H9 (cell line): ENCODE results near the gene ITPR3. TPM values are rescaled to one million over a fixed set of nuclear protein-coding genes. Genes with fewer than 3 reads are reported as not detected.

Experiments used
- DNase-seq: peaks from one replicate; pipeline ENCODE4 v3.0.0-alpha.2; 2017
- H2AFZ ChIP-seq: one replicate; pipeline ENCODE4 v1.6.1; 2013; ENCODE audit warnings: mild to moderate bottlenecking, low read length, control low read depth, moderate library complexity
- H2AK5ac ChIP-seq: 2 replicates; pipeline ENCODE4 v1.6.1; 2013; ENCODE audit warnings: low read length, control low read depth, mixed read lengths; ENCODE audit not compliant: insufficient read length
- H2BK120ac ChIP-seq: one replicate; pipeline ENCODE4 v1.6.1; 2013; ENCODE audit warnings: low read depth, mild to moderate bottlenecking, low read length, control low read depth, inconsistent platforms; ENCODE audit not compliant: poor library complexity, severe bottlenecking
- H2BK12ac ChIP-seq: 2 replicates; pipeline ENCODE4 v1.6.1; 2013; ENCODE audit warnings: low read length, control low read depth, mixed read lengths, low read depth; ENCODE audit not compliant: insufficient read length
- H2BK15ac ChIP-seq: 2 replicates; pipeline ENCODE4 v1.6.1; 2013; ENCODE audit warnings: low read depth, low read length, control low read depth
- H2BK20ac ChIP-seq: one replicate; pipeline ENCODE4 v1.6.1; 2013; ENCODE audit warnings: low read depth, mild to moderate bottlenecking, low read length, control low read depth, inconsistent platforms; ENCODE audit not compliant: poor library complexity, severe bottlenecking
- H2BK5ac ChIP-seq: 2 replicates; pipeline ENCODE4 v1.6.1; 2013; ENCODE audit warnings: low read length, control low read depth, mixed read lengths; ENCODE audit not compliant: insufficient read length
- H3K14ac ChIP-seq: 2 replicates; pipeline ENCODE4 v1.6.1; 2013; ENCODE audit warnings: low read length, control low read depth; ENCODE audit not compliant: insufficient read depth
- H3K18ac ChIP-seq: 2 replicates; pipeline ENCODE4 v1.6.1; 2013; ENCODE audit warnings: low read depth, mild to moderate bottlenecking, mixed read lengths, low read length, control low read depth; ENCODE audit not compliant: insufficient read length
- H3K23ac ChIP-seq: 2 replicates; pipeline ENCODE4 v1.6.1; 2013; ENCODE audit warnings: low read length, control low read depth, mixed read lengths, low read depth; ENCODE audit not compliant: insufficient read length
- H3K23me2 ChIP-seq: 2 replicates; pipeline ENCODE4 v1.6.1; 2013; ENCODE audit warnings: low read depth, mild to moderate bottlenecking, mixed read lengths, low read length, control low read depth; ENCODE audit not compliant: insufficient read length, poor library complexity, severe bottlenecking
- H3K27ac ChIP-seq: 2 replicates; pipeline ENCODE4 v1.5.1; 2013; ENCODE audit warnings: low read length, control low read depth, mixed read lengths, low read depth; ENCODE audit not compliant: insufficient read length
- H3K27me3 ChIP-seq: 2 replicates; pipeline ENCODE4 v1.6.1; 2013; ENCODE audit warnings: low read length, control low read depth, inconsistent platforms; ENCODE audit not compliant: insufficient read depth
- H3K4ac ChIP-seq: 2 replicates; pipeline ENCODE4 v1.6.1; 2013; ENCODE audit warnings: low read depth, mild to moderate bottlenecking, control low read depth, inconsistent platforms, low read length, moderate library complexity
- H3K4me1 ChIP-seq: 2 replicates; pipeline ENCODE4 v1.6.1; 2013; ENCODE audit warnings: low read length, control low read depth, inconsistent platforms; ENCODE audit not compliant: insufficient read depth
- H3K4me2 ChIP-seq: 2 replicates; pipeline ENCODE4 v1.6.1; 2013; ENCODE audit warnings: low read length, control low read depth, mixed read lengths; ENCODE audit not compliant: insufficient read length, insufficient read depth
- H3K56ac ChIP-seq: 2 replicates; pipeline ENCODE4 v1.6.1; 2013; ENCODE audit warnings: low read depth, mild to moderate bottlenecking, mixed read lengths, low read length, control low read depth; ENCODE audit not compliant: insufficient read length
- H3K79me1 ChIP-seq: 2 replicates; pipeline ENCODE4 v1.6.1; 2013; ENCODE audit warnings: low read depth, mild to moderate bottlenecking, moderate library complexity, low read length, control low read depth, inconsistent platforms; ENCODE audit not compliant: insufficient read depth, poor library complexity, severe bottlenecking
- H3K79me2 ChIP-seq: 2 replicates; pipeline ENCODE4 v1.6.1; 2013; ENCODE audit warnings: low read length, control low read depth, inconsistent platforms; ENCODE audit not compliant: insufficient read depth
- H3K9ac ChIP-seq: 2 replicates; pipeline ENCODE4 v1.6.1; 2013; ENCODE audit warnings: low read length, control low read depth, mixed read lengths; ENCODE audit not compliant: insufficient read length; ENCODE audit errors: extremely low read depth
- H3K9me3 ChIP-seq: one replicate; pipeline ENCODE4 v1.6.1; 2013; ENCODE audit warnings: low read depth, low read length, inconsistent platforms; ENCODE audit not compliant: control insufficient read depth
- H3T11ph ChIP-seq: one replicate; pipeline ENCODE4 v1.6.1; 2013; ENCODE audit warnings: mild to moderate bottlenecking, low read length, control low read depth, inconsistent platforms
- H4K20me1 ChIP-seq: one replicate; pipeline ENCODE4 v1.6.1; 2013; ENCODE audit not compliant: control insufficient read depth, insufficient read length, insufficient read depth
- H4K5ac ChIP-seq: 2 replicates; pipeline ENCODE4 v1.6.1; 2013; ENCODE audit warnings: low read depth, mild to moderate bottlenecking, mixed read lengths, low read length, control low read depth; ENCODE audit not compliant: insufficient read length
- H4K8ac ChIP-seq: replicated peaks from 2 replicates; pipeline ENCODE4 v1.6.1; 2013; ENCODE audit warnings: low read length, control low read depth, mixed read lengths, low read depth; ENCODE audit not compliant: insufficient read length
- H4K91ac ChIP-seq: 2 replicates; pipeline ENCODE4 v1.6.1; 2013; ENCODE audit warnings: low read depth, mild to moderate bottlenecking, moderate library complexity, mixed read lengths, low read length, control low read depth; ENCODE audit not compliant: insufficient read length
- H3K27ac Mint-ChIP-seq, 3 experiments: 2 replicates in 2 of 3; 3 replicates in 1 of 3; pipeline ENCODE4 v1.8.0; 2020 to 2021; ENCODE audit warnings: mixed read lengths in 3 of 3, mild to moderate bottlenecking in 1 of 3, moderate library complexity in 1 of 3
- H3K27me3 Mint-ChIP-seq: 2 replicates; pipeline ENCODE4 v1.8.0; 2021; ENCODE audit warnings: low read depth, mild to moderate bottlenecking, moderate library complexity, mixed read lengths
- H3K36me3 Mint-ChIP-seq, 3 experiments: 2 replicates in 2 of 3; 3 replicates in 1 of 3; pipeline ENCODE4 v1.8.0; 2020 to 2021; ENCODE audit warnings: low read depth in 3 of 3, mixed read lengths in 3 of 3; ENCODE audit not compliant: insufficient read depth in 1 of 3
- H3K4me1 Mint-ChIP-seq, 2 experiments: 2 replicates each; pipeline ENCODE4 v1.8.0; 2020; ENCODE audit warnings: mixed read lengths in 2 of 2
- H3K4me3 Mint-ChIP-seq, 2 experiments: 2 replicates in 1 of 2; 3 replicates in 1 of 2; pipeline ENCODE4 v1.8.0; 2020 to 2021; ENCODE audit warnings: mild to moderate bottlenecking in 2 of 2, mixed read lengths in 2 of 2, moderate library complexity in 1 of 2
- H3K9me3 Mint-ChIP-seq, 2 experiments: 2 replicates in 1 of 2; 3 replicates in 1 of 2; pipeline ENCODE4 v1.8.0; 2020; ENCODE audit warnings: mild to moderate bottlenecking in 2 of 2, mixed read lengths in 2 of 2, moderate library complexity in 1 of 2
- CTCF ChIP-seq: fragments of 200-600 bp; sonication (generic); conservative IDR thresholded peaks from 3 replicates; pipeline ENCODE4 v1.8.0; 2021; ENCODE audit warnings: antibody characterized with exemption, mild to moderate bottlenecking
- WGBS: extraction: QIAGEN DNeasy Blood & Tissue Kit; methylation state at CpG from one replicate; pipeline ENCODE4 v1.1.7; 2013; ENCODE audit warnings: missing lambda C conversion rate, low lambda C conversion rate, mixed read lengths; ENCODE audit not compliant: insufficient read length; ENCODE audit errors: extremely low coverage; 5-methylcytosine and 5-hydroxymethylcytosine counted together
- total RNA-seq: library from RNA; stranded (reverse); gene quantifications from 2 replicates; pipeline ENCODE4 v1.2.1, GENCODE V29; 2021

Gene ITPR3
- total RNA-seq, 1 experiment from 2014 or later: 40.3 TPM

GRCh38 chr6:33718713-33719112, 97.6 kb downstream of the ITPR3 start:
- H3K36me3 Mint-ChIP-seq: no peaks in the 10 kb centered on the region
- Histone ChIP-seq H4K20me1 (no peaks in the 10 kb centered on the region), H2BK15ac (no peak overlapping the region), H4K8ac (no peak overlapping the region), H2AK5ac (no peak overlapping the region), H4K5ac (no peak overlapping the region), H2BK12ac (no peak overlapping the region), H3K4me2 (no peak overlapping the region), H3K14ac (no peak overlapping the region), H3K79me2 (no peaks in the 10 kb centered on the region), H2BK5ac (no peak overlapping the region), H4K91ac (no peak overlapping the region), H3K9ac (no peak overlapping the region), H3K18ac (no peak overlapping the region), H3K27me3 (no peaks in the 10 kb centered on the region), H3K9me3 (no peaks in the 10 kb centered on the region), H3T11ph (no peak overlapping the region), H3K4me1 (no peaks in the 10 kb centered on the region), H3K23ac (no peak overlapping the region), H3K56ac (no peak overlapping the region), H3K79me1 (no peaks in the 10 kb centered on the region), H3K4ac (no peak overlapping the region), H3K23me2 (no peaks in the 10 kb centered on the region), H2AFZ (no peak overlapping the region), H2BK20ac (no peak overlapping the region), H2BK120ac (no peak overlapping the region), H3K27ac (no peak overlapping the region)
- no peak overlapping the region for H3K4me3 Mint-ChIP-seq
- H3K27ac Mint-ChIP-seq: no peak overlapping the region
- peaks cover 9% of the 10 kb centered on the region for H3K27me3 Mint-ChIP-seq
- H3K4me1 Mint-ChIP-seq: peaks cover 13 to 17% of the 10 kb centered on the region in 2 experiments
- H3K9me3 Mint-ChIP-seq: no peaks in the 10 kb centered on the region
- WGBS: no CpG with 5 or more reads among the region's 2 CpGs
- TF ChIP-seq CTCF: no peak
- DNase-seq: no peak
